Ascending aorta (tissue), 2 donors: ENCODE measurements around the gene TFDP3. TPM values are rescaled to one million over a fixed set of nuclear protein-coding genes. Genes with fewer than 3 reads are reported as not detected.

Experiments
- DNase-seq, 2 donors: peaks; one replicate each; pipeline ENCODE4 v3.0.0-alpha.2; 2019; ENCODE audit warnings: low spot score in 2 of 2
- H3K27ac ChIP-seq, 2 donors: fragments of 200-600 bp; sonication (generic); one replicate each; pipeline ENCODE4 v1.5.1; 2016 to 2017; ENCODE audit warnings: mild to moderate bottlenecking in 1 of 2
- H3K27me3 ChIP-seq: fragments of 200-600 bp; sonication (generic); one replicate; pipeline ENCODE4 v1.5.1; 2017
- H3K36me3 ChIP-seq, 2 donors: fragments of 200-600 bp; sonication (generic); one replicate each; pipeline ENCODE4 v1.5.1; 2016
- H3K4me1 ChIP-seq, 2 donors: fragments of 200-600 bp; sonication (generic); one replicate each; pipeline ENCODE4 v1.5.1; 2016 to 2017; ENCODE audit warnings: mild to moderate bottlenecking in 1 of 2
- H3K4me3 ChIP-seq, 2 donors: fragments of 200-600 bp; sonication (generic); one replicate each; pipeline ENCODE4 v1.5.1; 2016 to 2017; ENCODE audit warnings: mild to moderate bottlenecking in 1 of 2
- H3K9me3 ChIP-seq, 2 donors: fragments of 200-600 bp; sonication (generic); one replicate each; pipeline ENCODE4 v1.5.1; 2016
- CTCF ChIP-seq, 3 experiments: fragments of 200-600 bp in 2 of 3; fragments of 450-650 bp in 1 of 3; sonication (generic) in 2 of 3; IDR thresholded peaks; one replicate each; pipeline ENCODE4 v1.5.1; 2016 to 2019; ENCODE audit warnings: antibody characterized with exemption in 3 of 3, mild to moderate bottlenecking in 1 of 3, moderate library complexity in 1 of 3
- intact Hi-C: fragments of 100-400 bp; cut with DNase I; formaldehyde crosslinking; loops from one replicate; pipeline ENCODE4 v1.15.1; 2023
- total RNA-seq: library from RNA; depleted of rRNA; stranded (reverse); fragments of >200 nt; gene quantifications from one replicate; pipeline ENCODE4 v1.1.0, GENCODE V29; 2016

TFDP3 gene, protein sequence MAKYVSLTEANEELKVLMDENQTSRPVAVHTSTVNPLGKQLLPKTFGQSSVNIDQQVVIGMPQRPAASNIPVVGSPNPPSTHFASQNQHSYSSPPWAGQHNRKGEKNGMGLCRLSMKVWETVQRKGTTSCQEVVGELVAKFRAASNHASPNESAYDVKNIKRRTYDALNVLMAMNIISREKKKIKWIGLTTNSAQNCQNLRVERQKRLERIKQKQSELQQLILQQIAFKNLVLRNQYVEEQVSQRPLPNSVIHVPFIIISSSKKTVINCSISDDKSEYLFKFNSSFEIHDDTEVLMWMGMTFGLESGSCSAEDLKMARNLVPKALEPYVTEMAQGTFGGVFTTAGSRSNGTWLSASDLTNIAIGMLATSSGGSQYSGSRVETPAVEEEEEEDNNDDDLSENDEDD
- total RNA-seq = not detected

DNA sequence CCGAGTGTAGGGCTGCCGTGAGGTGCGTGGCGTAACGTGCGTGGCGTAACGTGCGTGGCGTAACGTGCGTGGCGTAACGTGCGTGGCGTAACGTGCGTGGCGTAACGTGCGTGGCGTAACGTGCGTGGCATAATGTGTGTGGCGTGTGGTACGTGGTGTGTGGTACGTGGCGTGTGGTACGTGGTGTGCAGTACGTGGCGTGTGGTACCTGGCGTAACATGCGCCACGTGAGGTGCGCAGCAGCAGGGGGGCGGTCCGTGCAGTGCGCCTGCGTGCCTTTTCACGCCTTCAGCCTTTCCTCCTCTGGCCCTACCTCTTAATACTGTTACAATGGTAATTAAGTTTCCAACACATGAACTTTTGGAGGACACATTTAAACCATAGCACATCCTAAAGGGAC, at the start of gene TFDP3:
TSS of gene TFDP3 (minus strand) at position 26 of the 400 bp plus-strand sequence. CDS start 95 bp downstream, outside the sequence.
- no peaks in the 10 kb centered on the region for H3K9me3 ChIP-seq
- H3K4me1 ChIP-seq = no peaks in the 10 kb centered on the region
- no peaks in the 10 kb centered on the region for H3K36me3 ChIP-seq
- intact Hi-C loops = no loop called here
- no peaks in the 10 kb centered on the region for H3K27me3 ChIP-seq
- TF ChIP-seq CTCF (IDR thresholded peaks at IDR 0.05) = no peak
- DNase-seq = no peak
- H3K4me3 ChIP-seq = no peak within 1 kb of the TSS
- no peak within 1 kb of the TSS for H3K27ac ChIP-seq

DNA sequence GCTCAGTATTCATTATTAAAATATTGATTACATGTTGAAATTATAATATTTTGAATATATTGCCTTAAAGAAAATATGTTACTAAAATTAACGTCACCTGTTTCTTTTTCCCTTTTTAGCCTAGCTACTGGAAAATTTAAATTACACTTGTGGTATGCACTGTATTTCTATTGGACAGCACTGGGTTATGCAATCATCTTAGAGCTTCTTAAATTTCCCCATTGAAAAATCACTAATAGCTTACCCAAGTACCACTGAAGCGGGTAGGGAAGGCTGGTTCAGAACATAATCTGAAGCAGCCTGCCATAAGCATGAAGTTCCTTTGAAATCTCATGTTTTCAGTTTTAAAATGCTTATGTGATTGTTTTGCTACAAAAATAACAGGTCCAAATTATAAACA, 49.5 kb upstream of the TFDP3 start:
- TF ChIP-seq CTCF (IDR thresholded peaks at IDR 0.05) = no peak
- Histone ChIP-seq H3K27ac (no peak overlapping the region), H3K9me3 (no peaks in the 10 kb centered on the region), H3K4me3 (no peak overlapping the region), H3K36me3 (no peaks in the 10 kb centered on the region), H3K27me3 (no peaks in the 10 kb centered on the region), H3K4me1 (no peaks in the 10 kb centered on the region)
- intact Hi-C loops = no loop called here
- DNase-seq = no peak

DNA sequence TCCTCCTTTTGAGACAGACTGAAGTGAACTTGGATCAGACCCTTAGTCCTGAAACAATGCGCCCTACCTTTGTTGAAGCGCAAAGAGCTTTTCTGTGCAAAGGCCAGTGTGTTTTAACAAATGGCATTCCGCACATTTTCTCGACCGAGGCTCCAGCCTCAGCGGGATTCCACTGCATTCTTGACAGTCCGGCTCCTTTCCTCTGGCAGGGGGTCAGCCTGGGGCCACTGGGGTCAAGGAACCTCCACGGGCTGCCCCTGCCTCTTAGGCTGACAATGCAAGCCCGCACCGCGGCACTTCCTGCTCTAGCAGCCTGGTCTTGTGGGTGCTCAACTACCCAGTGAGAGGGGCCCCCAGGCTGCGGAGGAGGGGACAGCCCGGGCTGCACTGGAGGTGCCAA, 47.2 kb upstream of the TFDP3 start:
- H3K4me3 ChIP-seq = no peak overlapping the region
- H3K4me1 ChIP-seq = no peaks in the 10 kb centered on the region
- H3K36me3 ChIP-seq = no peaks in the 10 kb centered on the region
- no peak for TF ChIP-seq CTCF (IDR thresholded peaks at IDR 0.05)
- no peaks in the 10 kb centered on the region for H3K9me3 ChIP-seq
- H3K27ac ChIP-seq = no peak overlapping the region
- intact Hi-C loops = no loop called here
- no peak for DNase-seq
- no peaks in the 10 kb centered on the region for H3K27me3 ChIP-seq

GRCh38 chrX:133258481-133258880, 40.3 kb upstream of the TFDP3 start:
- TF ChIP-seq CTCF (IDR thresholded peaks at IDR 0.05) = no peak
- no peak overlapping the region for H3K27ac ChIP-seq
- no peaks in the 10 kb centered on the region for H3K27me3 ChIP-seq
- no peaks in the 10 kb centered on the region for H3K4me1 ChIP-seq
- H3K4me3 ChIP-seq = no peak overlapping the region
- no peak for DNase-seq
- intact Hi-C loops = no loop called here
- H3K36me3 ChIP-seq = no peaks in the 10 kb centered on the region
- H3K9me3 ChIP-seq = no peaks in the 10 kb centered on the region

- no peaks in the 10 kb centered on the region for H3K36me3 ChIP-seq
- intact Hi-C loops = loop anchor here (5.0 kb wide), 1 partner anchor 163 kb away; the partner anchor contains the start of gene GPC4
- H3K9me3 ChIP-seq = no peaks in the 10 kb centered on the region
- H3K27ac ChIP-seq = no peak overlapping the region
- TF ChIP-seq CTCF (IDR thresholded peaks at IDR 0.05) = no peak
- no peak overlapping the region for H3K4me3 ChIP-seq
- no peaks in the 10 kb centered on the region for H3K27me3 ChIP-seq
- no peaks in the 10 kb centered on the region for H3K4me1 ChIP-seq
- DNase-seq = no peak
Measured at GRCh38 chrX:133254666-133255065, 36.5 kb upstream of the TFDP3 start.
